Melanocyte of skin (primary cell): ENCODE measurements around the gene FASN. TPM values are rescaled to one million over a fixed set of nuclear protein-coding genes. Genes with fewer than 3 reads are reported as not detected.

Experiments used
- total RNA-seq, 2 donors: library from RNA; depleted of rRNA; stranded (reverse); fragments of >200 nt; gene quantifications; 2 replicates each; pipeline ENCODE4 v1.2.3, GENCODE V29; 2012

Gene FASN
- 100 to 1,000 TPM; 134 to 239 TPM for total RNA-seq

DNA sequence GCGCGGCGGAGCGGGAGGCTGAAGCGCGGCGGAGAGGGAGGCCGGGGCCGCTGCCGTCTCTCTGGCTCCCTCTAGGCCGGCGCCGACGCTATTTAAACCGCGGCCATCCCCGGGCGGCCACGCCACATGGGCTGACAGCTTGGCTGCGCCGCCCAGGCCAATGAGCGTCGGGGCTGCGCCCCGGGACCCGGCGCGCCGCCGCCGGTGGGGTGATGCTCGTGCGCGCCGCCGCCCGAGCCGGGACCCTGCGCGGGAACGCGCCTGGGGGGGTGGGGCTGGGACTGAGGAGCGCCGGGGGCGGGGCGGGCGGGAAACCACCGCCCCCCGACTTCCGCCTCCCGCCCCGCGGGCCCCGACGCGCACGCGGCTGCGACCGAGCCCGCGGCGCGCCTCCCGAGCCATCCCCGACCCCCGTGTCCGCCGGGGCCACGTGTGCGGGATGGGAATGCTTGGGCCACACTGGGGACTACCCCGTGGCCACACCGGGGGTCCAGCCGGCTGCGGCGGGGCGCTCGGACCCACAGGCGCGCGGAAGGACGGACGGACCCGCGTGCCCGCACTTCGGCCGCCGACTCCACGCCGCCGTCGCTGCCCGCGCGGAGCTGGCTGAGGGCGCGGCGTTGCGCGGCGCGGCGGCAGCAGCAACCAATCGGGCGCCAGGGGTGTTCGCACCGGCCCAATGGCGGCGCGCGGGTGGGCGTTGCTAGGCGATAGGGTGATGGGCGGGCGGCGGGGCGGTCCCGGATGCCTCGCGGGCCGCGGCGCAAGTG lies at the start of gene FASN:
Gene FASN, minus strand, starts transcription at position 68 of the 770 bp plus-strand sequence. CDS start 1,791 bp downstream, outside the sequence.

DNA sequence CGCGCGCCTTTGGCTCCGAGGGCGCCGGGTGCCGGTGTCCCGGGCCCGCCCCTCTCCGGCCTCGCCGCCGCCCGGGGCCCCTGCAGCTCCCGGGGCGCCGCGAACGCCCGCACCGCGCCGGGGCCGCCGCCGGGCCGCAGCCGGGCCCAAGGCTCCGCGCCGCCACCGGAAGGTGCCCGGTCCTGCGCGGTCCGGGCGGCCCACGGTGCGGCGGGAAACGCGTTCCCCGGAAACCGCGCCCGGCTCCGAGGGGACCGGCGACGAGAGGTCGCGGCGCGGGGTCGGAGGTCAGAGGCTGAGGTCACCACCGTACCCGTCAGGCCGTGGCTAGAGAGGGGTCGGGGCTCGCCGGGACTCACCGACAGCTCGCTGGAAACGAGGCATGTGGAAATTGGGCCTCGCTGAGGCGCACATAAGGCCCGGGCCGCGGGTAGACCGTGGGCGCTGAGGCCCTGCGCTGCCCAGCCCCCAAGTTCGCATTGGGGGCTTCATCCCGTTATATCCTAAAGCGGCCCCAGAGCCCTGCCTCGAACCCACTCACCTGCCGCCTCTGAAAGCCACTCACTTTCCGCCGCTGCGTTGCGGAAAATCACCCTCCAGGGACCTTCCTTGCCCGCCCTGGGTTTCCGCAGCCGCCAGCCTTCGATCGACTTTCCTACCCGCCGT lies 32.3 kb downstream of the FASN start, which contains the start of gene DUS1L:
Gene DUS1L, minus strand, starts transcription at position 167 of the 666 bp plus-strand sequence. CDS start 745 bp downstream, outside the sequence.

DNA sequence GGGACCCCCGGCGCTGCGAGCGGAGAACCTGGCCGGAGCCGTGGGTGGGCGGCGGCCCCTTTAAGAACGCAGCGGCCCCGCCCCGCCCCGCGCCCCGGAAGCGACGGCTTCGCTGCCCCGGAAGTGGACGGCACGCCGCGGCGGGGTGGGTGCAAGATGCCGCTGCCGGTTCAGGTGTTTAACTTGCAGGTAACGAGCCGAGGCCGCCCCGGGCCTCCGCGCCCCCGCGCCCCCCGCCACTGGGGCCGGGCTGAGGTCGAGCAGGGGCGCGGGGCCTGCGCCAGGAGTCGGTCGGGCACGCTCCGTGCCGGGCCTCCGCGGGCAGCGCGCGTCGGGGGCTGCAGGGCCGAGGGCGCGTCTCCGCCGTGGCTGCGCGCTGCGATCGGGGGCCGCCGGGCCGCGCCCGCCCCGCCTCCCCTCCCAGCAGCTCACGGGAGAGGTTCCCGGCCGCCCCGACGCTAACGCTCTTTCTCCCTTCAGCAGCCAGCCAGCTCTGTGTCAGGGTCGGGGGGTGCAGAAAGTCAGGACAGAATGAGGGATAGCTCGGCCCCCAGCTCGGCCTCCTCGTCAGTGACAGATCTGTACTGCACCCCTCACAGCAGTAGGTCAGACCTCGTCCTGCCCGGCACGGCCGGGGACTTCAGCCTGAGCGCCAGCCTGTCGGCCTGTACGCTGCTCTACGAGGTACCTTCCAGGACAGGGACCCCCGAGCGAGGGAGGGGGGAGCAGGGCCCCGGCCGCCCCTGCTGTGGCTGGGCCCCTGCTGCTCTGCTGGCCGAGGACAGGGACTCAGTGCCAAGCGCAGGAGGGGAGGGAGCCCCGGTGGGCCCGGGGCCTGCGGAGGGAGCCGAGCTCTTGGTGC lies 46.0 kb downstream of the FASN start, which contains the start of the genes GPS1 and RFNG:
Gene GPS1, plus strand, starts transcription at position 123 of the 862 bp plus-strand sequence. Its CDS starts 34 bp downstream, at position 157.
Gene RFNG, minus strand, starts transcription at position 36 of the 862 bp plus-strand sequence. CDS start 45 bp downstream, outside the sequence.

GRCh38 chr17:82037092-82037888 lies 60.7 kb downstream of the FASN start, which contains the start of gene DCXR:
Gene DCXR, minus strand, starts transcription at chr17:82037697. Its CDS starts 15 bp downstream, at chr17:82037682.

DNA sequence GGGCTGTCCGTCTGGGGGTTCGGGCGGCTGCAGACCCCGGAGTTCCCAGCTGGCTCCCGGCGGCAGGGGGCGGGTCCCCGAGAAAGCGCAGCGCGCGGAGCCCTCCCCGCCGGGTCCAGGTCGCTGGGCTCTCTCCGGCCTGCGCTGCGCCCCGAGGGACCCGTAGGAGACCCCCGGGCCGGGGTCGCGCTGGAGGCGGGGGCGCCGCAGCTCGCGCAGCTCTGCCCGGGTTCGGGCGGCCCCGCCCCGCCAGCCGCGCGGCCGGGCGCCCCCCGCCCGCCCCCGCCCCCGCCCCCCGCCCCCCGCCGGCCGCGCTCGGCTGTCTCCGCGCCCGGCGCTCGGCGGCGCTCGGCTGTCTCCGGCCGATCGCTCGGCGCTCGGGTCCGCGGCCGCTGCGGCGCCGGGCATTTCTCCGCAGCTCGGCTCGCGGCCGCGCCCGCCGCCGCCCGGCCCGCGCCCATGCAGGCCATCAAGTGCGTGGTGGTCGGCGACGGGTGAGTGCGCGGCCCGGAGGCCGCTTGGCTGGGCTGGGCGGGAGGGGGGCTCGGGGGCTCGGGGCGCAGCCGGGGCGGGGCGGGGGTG lies 66.6 kb downstream of the FASN start, which contains the start of gene RAC3:
Gene RAC3, plus strand, starts transcription at position 376 of the 582 bp plus-strand sequence. Its CDS starts 84 bp downstream, at position 460.

Other genes with a start within 250 kb of the FASN start
- 100 to 1,000 TPM; 383 to 481 TPM for gene P4HB, start 237.7 kb downstream of the FASN start, total RNA-seq
- gene ARHGDIA, start 226.9 kb downstream of the FASN start, total RNA-seq: 100 to 1,000 TPM; 192 to 263 TPM
- 100 to 1,000 TPM in 1 of 2 donors, 10 to 100 TPM in 1; 71.6 to 187 TPM for gene ALYREF, start 206.7 kb downstream of the FASN start, total RNA-seq
- 100 to 1,000 TPM; 113 to 141 TPM for gene ANAPC11, start 206.5 kb downstream of the FASN start, total RNA-seq
- 1 to 10 TPM in 1 of 2 donors, not detected in 1; 1.0 TPM for gene NPB, start 196.0 kb downstream of the FASN start, total RNA-seq
- 10 to 100 TPM; 71.6 to 82.9 TPM for gene PCYT2, start 186.8 kb downstream of the FASN start, total RNA-seq
- 10 to 100 TPM; 14.1 to 15.3 TPM for gene SIRT7, start 180.1 kb downstream of the FASN start, total RNA-seq
- 10 to 100 TPM; 23.1 to 33.0 TPM for gene MAFG, start 170.5 kb downstream of the FASN start, total RNA-seq
- gene PYCR1, start 160.9 kb downstream of the FASN start, total RNA-seq: 10 to 100 TPM in 1 of 2 donors, 1 to 10 TPM in 1; 8.3 to 14.3 TPM
- not detected for gene MYADML2, start 151.0 kb downstream of the FASN start, total RNA-seq
- not detected for gene NOTUM, start 137.0 kb downstream of the FASN start, total RNA-seq
- 10 to 100 TPM; 23.6 to 33.7 TPM for gene ASPSCR1, start 120.6 kb downstream of the FASN start, total RNA-seq
- gene CENPX, start 75.4 kb downstream of the FASN start, total RNA-seq: 10 to 100 TPM; 24.8 to 72.9 TPM
- 10 to 100 TPM; 14.8 to 30.0 TPM for gene LRRC45, start 74.9 kb downstream of the FASN start, total RNA-seq
- gene RAC3, start 66.6 kb downstream of the FASN start, total RNA-seq: 10 to 100 TPM; 10.3 to 13.7 TPM
- 10 to 100 TPM; 50.9 to 62.6 TPM for gene DCXR, start 60.5 kb downstream of the FASN start, total RNA-seq
- 10 to 100 TPM; 20.3 to 26.3 TPM for gene RFNG, start 46.4 kb downstream of the FASN start, total RNA-seq
- 100 to 1,000 TPM; 100 to 150 TPM for gene GPS1, start 46.3 kb downstream of the FASN start, total RNA-seq
- 10 to 100 TPM; 64.0 to 81.3 TPM for gene DUS1L, start 32.4 kb downstream of the FASN start, total RNA-seq
- gene CCDC57, start 114.6 kb upstream of the FASN start, total RNA-seq: 10 to 100 TPM in 1 of 2 donors, 1 to 10 TPM in 1; 9.3 to 17.3 TPM
- 10 to 100 TPM; 15.1 to 45.6 TPM for gene SLC16A3, start 130.8 kb upstream of the FASN start, total RNA-seq
- gene CSNK1D, start 175.5 kb upstream of the FASN start, total RNA-seq: 10 to 100 TPM; 51.6 to 64.9 TPM
- under 1 TPM; under 0.01 TPM for gene CD7, start 219.4 kb upstream of the FASN start, total RNA-seq
- gene SECTM1, start 235.5 kb upstream of the FASN start, total RNA-seq: 10 to 100 TPM; 15.8 to 70.6 TPM